Gastroesophageal sphincter (tissue), 4 donors: ENCODE measurements around the gene SLC39A3. TPM values are rescaled to one million over a fixed set of nuclear protein-coding genes. Genes with fewer than 3 reads are reported as not detected.

Experiments
- ATAC-seq: fragments of 150-250 bp; one replicate; pipeline ENCODE4 v1.9.1; 2016; ENCODE audit warnings: mild to moderate bottlenecking, moderate library complexity
- H3K27ac ChIP-seq, 4 donors: fragments of 200-600 bp; sonication (generic) in 3 of 4; 1 replicate in 3 of 4; 2 replicates in 1 of 4; pipeline ENCODE4 v1.5.1; 2016 to 2019
- H3K27me3 ChIP-seq: fragments of 200-600 bp; sonication (generic); one replicate; pipeline ENCODE4 v1.5.1; 2019
- H3K36me3 ChIP-seq, 2 donors: fragments of 200-600 bp; sonication (generic); one replicate each; pipeline ENCODE4 v1.5.1; 2019; ENCODE audit warnings: control low read depth in 1 of 2
- H3K4me1 ChIP-seq, 3 donors: fragments of 200-600 bp; sonication (generic); 1 replicate in 2 of 3; 2 replicates in 1 of 3; pipeline ENCODE4 v1.5.1; 2016 to 2019; ENCODE audit warnings: control low read depth in 2 of 3
- H3K4me3 ChIP-seq, 2 donors: fragments of 200-600 bp; sonication (generic); one replicate each; pipeline ENCODE4 v1.5.1; 2019; ENCODE audit warnings: mild to moderate bottlenecking in 1 of 2, moderate library complexity in 1 of 2
- H3K9me3 ChIP-seq, 3 donors: fragments of 200-600 bp; sonication (generic); one replicate each; pipeline ENCODE4 v1.5.1; 2017 to 2019; ENCODE audit warnings: control low read depth in 2 of 3
- EP300 ChIP-seq: sonication (generic); formaldehyde crosslinking; IDR thresholded peaks from one replicate; pipeline ENCODE4 v1.6.1; 2017; ENCODE audit warnings: antibody characterized with exemption, mild to moderate bottlenecking
- POLR2A ChIP-seq, 2 donors: fragments of 450-650 bp; IDR thresholded peaks; one replicate each; pipeline ENCODE4 v1.6.1; 2017; ENCODE audit warnings: antibody characterized with exemption in 2 of 2, mild to moderate bottlenecking in 2 of 2, moderate library complexity in 1 of 2
- POLR2AphosphoS5 ChIP-seq: sonication (generic); formaldehyde crosslinking; IDR thresholded peaks from one replicate; pipeline ENCODE4 v1.6.1; 2017; ENCODE audit warnings: antibody characterized with exemption
- WGBS, 2 donors: methylation state at CpG; one replicate each; pipeline ENCODE4 v1.1.5; 2018; ENCODE audit warnings: low coverage in 1 of 2; 5-methylcytosine and 5-hydroxymethylcytosine counted together
- total RNA-seq, 4 donors: library from RNA; depleted of rRNA; stranded (reverse); fragments of >200 nt; gene quantifications; one replicate each; pipeline ENCODE4 v1.1.0, GENCODE V29; 2016
- TF ChIP-seq, protein P1 (sequence below), 4 experiments: fragments of 200-600 bp in 2 of 4; fragments of 450-650 bp in 2 of 4; sonication (generic) in 1 of 4; IDR thresholded peaks; one replicate each; pipeline ENCODE4 v1.5.1; 2017 to 2019; ENCODE audit warnings: antibody characterized with exemption in 4 of 4, mild to moderate bottlenecking in 2 of 4, moderate library complexity in 2 of 4

SLC39A3 gene
- total RNA-seq, 4 donors from 2014 or later = 26.3 to 42.7 (median 30.7) TPM

- WGBS, 2 donors = 77% methylated on average over 4 of the region's 29 CpGs; no CpG with 5 or more reads in 1 of the 2 donors
- TF ChIP-seq, protein P1, sequence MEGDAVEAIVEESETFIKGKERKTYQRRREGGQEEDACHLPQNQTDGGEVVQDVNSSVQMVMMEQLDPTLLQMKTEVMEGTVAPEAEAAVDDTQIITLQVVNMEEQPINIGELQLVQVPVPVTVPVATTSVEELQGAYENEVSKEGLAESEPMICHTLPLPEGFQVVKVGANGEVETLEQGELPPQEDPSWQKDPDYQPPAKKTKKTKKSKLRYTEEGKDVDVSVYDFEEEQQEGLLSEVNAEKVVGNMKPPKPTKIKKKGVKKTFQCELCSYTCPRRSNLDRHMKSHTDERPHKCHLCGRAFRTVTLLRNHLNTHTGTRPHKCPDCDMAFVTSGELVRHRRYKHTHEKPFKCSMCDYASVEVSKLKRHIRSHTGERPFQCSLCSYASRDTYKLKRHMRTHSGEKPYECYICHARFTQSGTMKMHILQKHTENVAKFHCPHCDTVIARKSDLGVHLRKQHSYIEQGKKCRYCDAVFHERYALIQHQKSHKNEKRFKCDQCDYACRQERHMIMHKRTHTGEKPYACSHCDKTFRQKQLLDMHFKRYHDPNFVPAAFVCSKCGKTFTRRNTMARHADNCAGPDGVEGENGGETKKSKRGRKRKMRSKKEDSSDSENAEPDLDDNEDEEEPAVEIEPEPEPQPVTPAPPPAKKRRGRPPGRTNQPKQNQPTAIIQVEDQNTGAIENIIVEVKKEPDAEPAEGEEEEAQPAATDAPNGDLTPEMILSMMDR (IDR thresholded peaks at IDR 0.05) = no peak
- TF ChIP-seq POLR2A (IDR thresholded peaks at IDR 0.05) (no peak), EP300 (no peak)
- H3K27me3 ChIP-seq = no peaks in the 10 kb centered on the region
- peaks cover 0 to 46% (median 25%) of the 10 kb centered on the region in 3 donors for H3K4me1 ChIP-seq
- peaks cover 0 to 62% of the 10 kb centered on the region in 2 donors for H3K36me3 ChIP-seq
- no peaks in the 10 kb centered on the region for H3K9me3 ChIP-seq
- no peak for ATAC-seq
- H3K4me3 ChIP-seq = no peak overlapping the region
- H3K27ac ChIP-seq = peak overlapping the region in 1 of 4 donors; percentile 86
Measured at GRCh38 chr19:2768365-2769132, 28.7 kb upstream of the SLC39A3 start.

DNA sequence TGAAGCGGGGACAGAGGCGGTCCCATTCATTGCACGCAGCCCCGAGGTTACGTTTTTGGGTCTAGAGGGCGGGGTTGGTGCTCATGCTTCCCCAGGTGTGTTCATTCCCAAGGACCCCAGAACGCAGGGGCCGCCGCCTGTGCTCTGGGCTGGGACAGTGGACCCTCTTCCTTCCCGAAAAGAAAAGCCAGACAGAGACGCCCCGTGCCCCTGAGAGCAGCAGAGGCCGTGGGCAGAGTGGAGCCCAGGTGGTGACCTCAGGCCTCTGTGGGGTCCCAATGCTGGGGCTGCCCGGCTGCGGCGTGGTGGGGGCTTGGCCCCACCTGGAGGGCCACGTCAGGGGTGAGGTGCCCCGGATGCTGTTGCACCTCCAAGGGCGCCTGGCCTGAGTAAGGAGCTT is 27.9 kb upstream of the SLC39A3 start:
- Histone ChIP-seq H3K4me1 (peaks cover 0 to 45% (median 25%) of the 10 kb centered on the region in 3 donors), H3K9me3 (no peaks in the 10 kb centered on the region), H3K36me3 (peaks cover 0 to 70% of the 10 kb centered on the region in 2 donors), H3K27ac (no peak overlapping the region), H3K27me3 (no peaks in the 10 kb centered on the region), H3K4me3 (no peak overlapping the region)
- no peak for TF ChIP-seq POLR2A (IDR thresholded peaks at IDR 0.05)
- TF ChIP-seq POLR2AphosphoS5 = no peak
- TF ChIP-seq EP300 = no peak
- no peak for ATAC-seq
- no CpG with 5 or more reads among the region's 19 CpGs for WGBS, 2 donors

GRCh38 chr19:2766594-2767372 is 27.0 kb upstream of the SLC39A3 start:
- Histone ChIP-seq H3K36me3 (peaks cover 0 to 76% of the 10 kb centered on the region in 2 donors), H3K27me3 (no peaks in the 10 kb centered on the region), H3K27ac (no peak overlapping the region), H3K9me3 (no peaks in the 10 kb centered on the region), H3K4me1 (peaks cover 0 to 36% (median 19%) of the 10 kb centered on the region in 3 donors), H3K4me3 (no peak overlapping the region)
- no peak for ATAC-seq
- 60 to 90% methylated on average over 1 to 4 of the region's 35 CpGs for WGBS, 2 donors
- TF ChIP-seq EP300 = no peak
- no peak for TF ChIP-seq POLR2AphosphoS5
- TF ChIP-seq, protein P1 (IDR thresholded peaks at IDR 0.05) = no peak
- no peak for TF ChIP-seq POLR2A (IDR thresholded peaks at IDR 0.05)

DNA sequence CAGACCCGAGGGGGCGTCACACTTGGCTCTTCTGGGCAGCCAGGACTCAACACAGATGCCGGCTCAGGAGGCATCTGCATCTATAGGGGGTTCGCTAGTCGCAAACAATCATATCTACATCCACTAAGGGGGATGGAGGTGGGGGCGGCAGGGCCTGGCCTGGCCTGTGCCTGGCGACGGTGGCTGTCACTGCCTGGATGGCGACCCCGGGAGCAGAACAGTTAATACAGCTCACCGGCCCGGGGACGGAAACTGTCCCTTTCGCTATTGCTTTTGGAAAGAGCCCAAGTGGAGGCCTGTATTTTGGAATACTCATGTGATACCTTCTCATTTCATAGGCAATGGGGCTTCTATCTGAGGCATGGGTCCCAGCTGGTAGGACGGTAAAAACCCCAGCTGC is 25.6 kb upstream of the SLC39A3 start:
- Histone ChIP-seq H3K27ac (no peak overlapping the region), H3K4me1 (peaks cover 0 to 22% (median 7%) of the 10 kb centered on the region in 3 donors), H3K4me3 (no peak overlapping the region), H3K27me3 (no peaks in the 10 kb centered on the region), H3K9me3 (no peaks in the 10 kb centered on the region), H3K36me3 (peaks cover 0 to 85% of the 10 kb centered on the region in 2 donors)
- WGBS, 2 donors = 93% methylated on average over 2 of the region's 15 CpGs; no CpG with 5 or more reads in 1 of the 2 donors
- no peak for TF ChIP-seq POLR2A (IDR thresholded peaks at IDR 0.05)
- TF ChIP-seq EP300 = no peak
- no peak for TF ChIP-seq POLR2AphosphoS5
- TF ChIP-seq, protein P1 (IDR thresholded peaks at IDR 0.05) = no peak
- no peak for ATAC-seq

DNA sequence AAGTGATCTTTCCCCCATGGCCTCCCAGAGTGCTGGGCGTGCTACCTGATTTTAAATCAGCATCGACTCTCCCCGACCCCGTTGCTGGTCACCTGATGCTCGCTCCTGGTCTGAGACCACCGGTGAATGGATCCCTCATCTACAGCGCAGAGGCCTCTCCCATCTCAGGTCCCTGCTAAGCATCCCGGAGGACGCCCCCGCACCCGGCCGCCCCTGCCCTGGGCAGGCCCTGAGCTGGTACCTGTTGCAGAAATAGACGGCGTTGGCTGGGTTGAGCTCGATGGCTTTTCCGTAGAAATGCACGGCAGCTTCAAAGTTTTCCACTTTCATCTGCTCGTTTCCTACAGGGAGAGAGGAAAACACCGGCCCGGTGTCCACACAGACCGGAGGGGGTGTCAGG is 25.1 kb upstream of the SLC39A3 start:
- ATAC-seq = no peak
- peaks cover 0 to 90% of the 10 kb centered on the region in 2 donors for H3K36me3 ChIP-seq
- no peaks in the 10 kb centered on the region for H3K9me3 ChIP-seq
- TF ChIP-seq POLR2AphosphoS5 (no peak), EP300 (no peak)
- TF ChIP-seq, protein P1 (IDR thresholded peaks at IDR 0.05) = no peak
- H3K4me3 ChIP-seq = no peak overlapping the region
- no peak overlapping the region for H3K27ac ChIP-seq
- WGBS, 2 donors = 61 to 90% methylated on average over 3 to 8 of the region's 21 CpGs
- H3K27me3 ChIP-seq = no peaks in the 10 kb centered on the region
- H3K4me1 ChIP-seq = peaks cover 0 to 18% (median 3%) of the 10 kb centered on the region in 3 donors
